HUDEP-2 (cell line): ENCODE data around the gene SLC7A11.
"Not testable (repeated sequence)": the region's sequence is repeated elsewhere in the genome, so short reads cannot be mapped to it uniquely, and the experiment has no call there.

ENCODE experiments used
- DNase-seq, 76 experiments: peaks; one replicate each; lab custom pipeline; 2025; ENCODE audit not compliant: unreplicated experiment in 76 of 76; lab: John Stamatoyannopoulos, UW

SLC7A11 gene

DNA sequence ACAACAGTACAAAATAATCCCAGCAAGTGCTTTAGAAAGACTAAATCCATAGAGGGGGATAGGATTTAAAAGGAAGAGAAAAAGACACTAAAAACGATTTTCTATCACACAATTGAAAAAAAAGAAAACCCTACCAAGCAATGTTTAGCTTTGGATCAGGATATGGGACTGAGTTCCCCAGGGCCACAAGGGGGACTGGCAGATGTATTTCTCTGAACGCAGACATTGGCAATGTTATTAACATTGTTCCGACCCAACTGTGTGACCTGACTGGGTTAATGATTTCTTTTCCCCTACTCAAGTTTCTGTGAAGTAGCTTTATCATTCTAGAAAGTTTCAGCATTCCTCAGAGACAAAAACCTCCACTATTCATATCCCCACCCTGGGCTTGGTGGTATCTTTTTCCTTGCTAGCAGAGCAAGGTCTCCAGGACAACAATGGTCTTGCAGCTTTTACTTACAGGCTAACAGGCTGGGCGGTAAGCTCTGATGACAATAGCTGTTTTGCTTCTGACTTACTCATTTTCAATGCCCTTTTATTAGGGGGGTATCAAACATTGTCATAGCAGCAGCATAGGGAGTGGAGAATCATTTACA is 25.8 kb downstream of the SLC7A11 start:
- no peak for DNase-seq

DNA sequence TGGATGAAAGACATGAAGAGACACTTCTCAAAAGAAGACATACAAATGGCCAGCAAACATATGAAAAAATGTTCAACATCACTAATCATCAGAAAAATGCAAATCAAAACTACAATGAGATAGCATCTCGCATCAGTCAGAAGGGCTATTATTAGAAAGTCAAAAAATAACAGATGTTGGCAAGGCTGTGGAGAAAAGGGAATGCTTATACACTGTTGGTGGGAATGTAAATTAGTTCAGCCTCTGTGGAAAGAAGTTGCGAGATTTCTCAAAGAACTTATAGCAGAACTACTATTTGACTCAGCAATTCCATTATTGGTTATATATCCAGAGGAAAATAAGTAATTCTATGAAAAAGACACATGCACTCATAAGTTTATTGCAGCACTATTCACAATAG is 31.6 kb downstream of the SLC7A11 start:
- DNase-seq, result not testable (repeated sequence)

DNA sequence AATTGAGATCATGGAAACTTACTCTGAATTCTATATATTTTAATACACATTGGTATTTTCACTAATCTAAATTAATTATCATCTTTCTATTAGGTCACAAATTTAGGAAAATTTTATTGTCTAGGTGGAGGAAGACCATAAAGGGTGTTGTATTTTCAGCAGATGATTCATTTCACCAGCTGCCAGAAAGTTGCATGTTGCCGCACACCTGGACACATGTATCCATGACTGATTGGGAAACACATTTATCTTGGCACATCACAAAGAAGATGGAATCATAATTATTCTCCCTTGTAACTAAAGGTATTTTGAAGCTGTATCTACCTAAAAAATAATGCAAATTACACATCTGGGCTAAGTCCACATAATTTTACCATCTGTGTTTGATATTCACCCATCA is 33.1 kb downstream of the SLC7A11 start:
- DNase-seq, result no peak

DNA sequence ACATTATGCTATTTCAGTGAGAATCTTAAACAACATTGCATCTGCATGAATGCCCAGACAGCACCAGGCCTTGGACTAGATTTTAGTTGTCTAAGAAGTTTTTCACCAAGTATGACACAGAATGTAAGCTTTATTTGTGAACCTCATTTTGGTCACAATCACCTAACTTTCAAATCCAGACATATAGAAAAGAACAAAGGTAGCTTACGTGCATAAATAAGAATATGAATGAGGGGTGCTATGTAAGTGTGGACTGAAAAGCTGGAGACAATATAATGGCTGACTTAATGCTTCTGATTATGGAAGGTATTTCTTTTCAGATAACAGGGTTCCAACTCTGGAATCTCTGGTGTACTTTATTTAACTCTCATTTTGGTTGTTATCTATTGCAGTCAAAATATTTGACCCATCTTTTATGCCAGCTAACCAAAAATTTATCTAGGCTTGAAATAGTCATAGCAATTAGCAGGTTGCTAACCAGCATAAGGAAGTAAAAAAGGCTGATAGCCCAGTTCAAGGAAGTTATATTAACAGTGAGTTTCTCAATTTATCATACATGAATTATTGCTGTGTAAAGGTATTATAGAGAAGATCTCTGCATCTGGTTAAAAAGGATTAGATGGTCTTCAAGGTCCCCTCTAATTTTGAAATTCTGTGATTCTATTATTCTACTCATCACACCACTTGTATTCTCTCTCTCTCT is 36.5 kb downstream of the SLC7A11 start:
- DNase-seq, result no peak

DNA sequence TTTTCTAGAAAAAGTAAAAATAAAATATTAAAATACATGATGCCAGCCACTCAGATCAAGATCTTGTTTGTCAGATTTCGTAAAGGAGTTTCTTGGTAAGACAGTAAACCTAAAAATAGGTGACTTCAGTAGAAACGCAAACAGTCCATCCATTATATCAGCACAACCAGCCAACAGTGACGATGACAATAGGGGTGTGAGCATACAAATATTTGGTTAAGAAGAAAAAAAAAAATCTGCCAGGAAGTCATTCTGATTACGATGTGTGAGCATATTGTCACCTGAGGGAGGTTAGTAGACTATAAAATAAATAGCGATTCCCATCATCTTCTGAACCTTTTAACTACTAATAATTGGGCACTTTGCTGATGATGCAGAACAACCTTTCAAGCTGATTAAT is 37.6 kb downstream of the SLC7A11 start:
- DNase-seq, result no peak

- DNase-seq, result no peak
Measured at GRCh38 chr4:138202686-138203085, 39.5 kb downstream of the SLC7A11 start.

GRCh38 chr4:138200236-138200590 is 41.9 kb downstream of the SLC7A11 start:
- DNase-seq, result no peak

DNA sequence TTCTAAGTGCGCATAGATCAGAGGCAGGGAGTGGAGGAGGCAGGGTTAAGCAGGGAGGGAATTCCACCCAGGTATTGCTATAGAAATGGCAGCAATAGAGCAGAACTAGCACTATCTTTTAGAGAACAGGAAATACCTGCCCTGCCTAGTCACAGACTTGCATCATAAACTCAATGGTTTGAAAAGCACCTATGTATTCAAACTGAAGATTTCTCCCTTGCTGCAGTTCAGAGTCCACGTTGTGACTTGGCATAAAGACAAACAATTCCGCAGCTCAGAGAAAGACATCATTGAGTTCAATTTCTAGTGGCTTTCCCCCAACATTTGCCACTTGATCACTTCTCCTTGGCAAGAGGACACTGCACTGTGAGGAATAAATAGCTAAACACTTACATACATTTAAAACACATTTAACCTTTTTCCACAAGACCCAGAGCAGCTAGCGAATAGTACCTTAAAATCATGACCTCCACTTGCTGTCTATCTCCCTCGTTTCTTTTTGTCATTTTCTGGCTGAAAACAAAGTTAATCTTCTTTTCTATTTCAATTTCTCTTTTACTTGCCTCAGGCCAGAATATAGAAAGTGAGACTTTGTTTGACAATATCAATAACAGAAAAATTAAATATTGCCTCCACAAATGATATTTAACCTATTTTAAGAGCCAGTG is 42.4 kb downstream of the SLC7A11 start:
- no peak for DNase-seq

DNA sequence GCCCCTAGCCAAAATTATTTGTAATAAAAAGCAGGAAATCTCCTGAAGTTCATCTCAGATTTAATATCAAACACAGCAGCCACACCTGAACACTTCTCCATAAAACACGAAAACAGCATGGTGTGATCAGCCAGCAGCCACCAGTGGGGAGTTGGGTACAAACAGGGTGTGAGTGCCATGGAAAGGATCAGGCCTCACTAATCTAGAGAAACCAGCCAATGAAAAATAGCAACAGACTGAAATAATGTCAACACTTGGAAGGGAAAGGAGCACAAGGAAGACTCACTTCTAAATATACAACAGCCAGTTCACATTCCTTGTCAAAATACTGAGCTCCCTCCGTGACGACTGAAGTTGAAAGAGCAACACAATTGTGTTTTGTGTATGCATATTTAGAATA is 46.0 kb downstream of the SLC7A11 start:
- DNase-seq, result no peak

DNA sequence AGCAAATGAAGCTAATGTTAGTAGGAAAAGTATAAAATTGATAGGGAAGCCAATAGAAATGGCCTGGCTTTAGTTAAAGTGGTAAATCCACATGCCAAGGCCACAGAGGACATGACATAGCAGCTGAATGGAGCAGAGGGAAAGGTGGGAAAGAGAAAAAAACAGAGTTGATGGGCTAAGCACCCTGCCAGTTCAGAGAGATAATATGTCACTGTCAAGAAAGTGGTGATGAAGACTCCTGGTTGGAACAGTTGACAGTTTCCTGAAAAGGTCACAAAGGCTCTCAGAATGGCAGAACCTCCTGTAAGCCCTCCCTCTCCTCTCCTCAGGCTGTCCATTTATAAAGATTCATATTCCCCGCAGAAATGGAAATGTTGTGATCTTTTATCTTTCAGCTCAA is 48.2 kb downstream of the SLC7A11 start:
- no peak for DNase-seq

DNA sequence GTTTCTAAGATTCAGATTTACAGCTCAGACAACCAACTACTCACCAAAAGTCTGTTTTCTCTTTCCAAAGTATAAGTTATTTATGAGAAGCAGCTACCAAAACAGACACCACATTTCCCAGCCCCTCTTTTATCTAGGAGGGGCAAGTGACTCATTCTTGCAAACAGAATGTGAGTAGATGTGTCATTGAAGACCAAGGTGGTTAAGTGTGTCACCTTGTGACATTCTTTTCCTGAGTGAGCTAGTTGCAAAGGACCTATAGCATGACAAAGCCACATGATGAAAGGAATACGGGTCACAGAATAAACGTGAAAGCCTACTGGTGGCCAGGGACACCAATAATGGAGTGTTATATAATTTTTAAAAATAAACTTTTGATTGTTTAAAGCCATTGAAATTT is 50.0 kb downstream of the SLC7A11 start:
- no peak for DNase-seq

DNA sequence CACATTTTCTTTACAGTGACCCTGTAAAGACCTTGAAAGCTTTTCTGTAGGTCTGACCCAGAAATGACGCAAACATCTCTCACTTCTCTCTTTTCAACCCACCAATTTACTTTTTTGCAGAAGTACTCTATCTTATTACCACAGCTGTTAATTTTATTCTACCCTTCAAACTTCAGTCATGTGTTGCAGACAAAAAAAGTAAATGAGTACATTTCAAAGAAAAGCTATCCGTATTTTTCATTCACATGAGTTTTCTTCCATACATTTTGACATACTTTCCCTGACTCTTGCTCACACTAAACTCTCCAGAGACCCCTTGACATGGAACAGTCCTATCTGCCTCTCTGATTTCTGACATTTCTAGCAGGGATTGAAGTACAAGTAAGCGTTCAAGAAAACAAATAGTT is 51.7 kb downstream of the SLC7A11 start:
- no peak for DNase-seq

- no peak for DNase-seq
Measured at GRCh38 chr4:138189206-138189605, 52.9 kb downstream of the SLC7A11 start.

DNA sequence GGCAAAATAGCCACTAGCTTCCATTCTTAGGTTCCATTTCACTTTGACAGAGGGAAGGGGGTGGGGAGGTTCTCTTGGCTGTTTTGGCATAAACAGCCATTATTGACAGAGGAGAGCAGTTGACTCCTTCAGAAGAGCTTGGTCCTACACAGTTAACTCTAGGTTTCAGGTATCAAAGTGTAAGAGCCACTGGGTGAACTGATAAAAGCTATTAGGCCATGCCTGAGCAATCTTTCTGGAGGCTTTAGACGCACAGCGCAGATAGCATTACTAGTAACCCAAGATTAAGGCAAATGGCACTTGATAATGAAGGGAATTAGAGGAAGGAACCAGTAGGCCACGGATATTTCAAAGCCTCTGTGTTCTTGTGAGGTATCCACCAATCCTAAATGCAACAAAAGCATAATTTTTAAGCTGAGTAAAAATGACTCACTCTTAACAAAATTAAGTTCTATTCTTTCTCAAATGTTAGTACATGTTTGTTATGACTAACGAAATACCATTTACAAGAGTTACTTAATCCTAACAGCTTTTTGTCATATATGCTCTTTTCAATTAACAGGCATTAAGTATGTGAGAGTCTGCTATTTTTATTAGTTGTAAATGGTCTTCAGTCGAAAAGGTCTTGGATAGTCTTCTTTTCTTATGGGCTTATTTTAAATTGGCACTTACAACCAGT is 53.6 kb downstream of the SLC7A11 start:
- no peak for DNase-seq

- DNase-seq, result no peak
Measured at GRCh38 chr4:138185859-138186645, 56.1 kb downstream of the SLC7A11 start.

GRCh38 chr4:138184886-138185285 is 57.3 kb downstream of the SLC7A11 start:
- no peak for DNase-seq

DNA sequence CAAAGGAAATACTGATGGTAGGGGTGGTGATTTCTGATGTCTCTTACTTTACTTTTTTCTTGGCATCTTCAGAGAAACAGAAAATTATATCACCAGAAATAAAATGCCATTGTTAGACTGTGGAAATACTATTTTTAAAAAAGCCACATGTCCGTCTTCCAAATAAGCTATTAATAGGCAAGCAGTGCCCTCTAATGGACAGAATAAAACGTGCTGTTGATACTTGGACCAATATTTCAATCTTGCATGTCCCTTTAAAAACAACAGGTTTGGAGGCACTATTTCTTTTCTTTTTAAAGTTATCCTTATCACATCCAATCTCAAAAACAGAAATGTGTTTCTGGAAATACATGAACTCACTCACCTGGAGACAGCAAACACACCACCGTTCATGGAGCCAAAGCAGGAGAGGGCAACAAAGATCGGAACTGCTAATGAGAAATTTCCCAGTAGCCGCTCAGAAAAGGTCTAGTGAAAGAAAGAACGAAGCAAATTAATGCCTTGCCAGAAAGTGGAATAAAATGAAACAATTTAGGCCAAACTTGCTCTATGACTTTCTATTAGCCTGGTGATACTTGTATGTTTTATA is 59.2 kb downstream of the SLC7A11 start:
- peak in 14 of 76 experiments; percentile 2 to 34 (median 14) for DNase-seq

DNA sequence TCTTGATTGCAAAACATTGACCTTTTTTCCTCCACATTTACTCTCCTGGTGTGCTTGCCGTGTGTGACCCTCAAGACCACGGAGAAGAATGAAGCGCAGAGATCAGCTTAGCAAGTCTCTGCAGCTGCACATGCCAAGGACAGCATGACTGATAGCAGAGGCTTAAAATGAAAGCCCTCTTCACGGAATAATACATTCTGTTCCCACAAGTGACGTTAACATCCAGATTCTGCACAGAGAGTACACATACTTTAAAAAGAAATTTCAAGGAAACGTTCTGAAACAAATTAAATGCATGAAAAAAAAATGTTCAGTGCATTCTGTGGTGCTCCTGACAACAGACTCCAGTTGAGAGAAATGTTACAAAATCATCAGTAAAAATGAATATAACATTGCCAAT is 60.9 kb downstream of the SLC7A11 start:
- peak in 1 of 76 experiments; percentile 2 for DNase-seq

GRCh38 chr4:138178566-138178965 is 63.6 kb downstream of the SLC7A11 start:
- DNase-seq, result no peak

DNA sequence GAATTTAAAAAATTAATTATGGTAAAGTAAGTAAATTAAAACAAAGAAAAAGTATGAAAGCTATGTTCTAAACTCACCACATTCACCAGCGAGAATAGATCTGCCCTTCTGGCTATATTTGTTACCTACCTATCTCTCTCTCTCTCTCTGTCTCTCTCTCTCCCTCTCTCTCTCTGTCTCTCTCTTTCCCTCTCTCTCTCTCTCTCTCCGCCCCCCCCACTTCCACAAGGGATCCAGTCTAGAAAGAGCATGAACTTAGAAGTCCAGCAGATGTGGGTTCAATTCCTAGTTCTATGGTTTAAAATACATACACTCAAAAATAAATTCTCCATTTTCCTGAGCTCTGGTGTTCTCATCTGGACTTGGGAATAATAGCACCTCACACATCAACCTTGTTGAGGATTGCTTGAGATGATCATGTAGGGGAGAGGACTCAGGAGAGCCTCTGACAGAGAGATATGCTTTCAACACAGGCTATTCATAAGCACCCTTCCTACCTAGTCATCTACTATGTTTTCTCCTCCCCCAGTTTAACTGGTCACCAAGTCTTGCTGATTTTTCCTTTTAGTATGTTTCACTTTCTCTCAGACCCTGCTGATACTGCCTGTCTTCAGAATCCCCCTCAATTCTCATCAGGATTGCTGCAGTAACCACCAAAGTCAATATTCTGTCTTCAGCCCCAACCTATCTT is 64.7 kb downstream of the SLC7A11 start:
- DNase-seq, result no peak
